KMS-11 (cell line): Measurements from ENCODE around the gene TM9SF1.
A peak's percentile ranks its signal among the peaks of the same experiment; 100 is the strongest.
"Not testable (repeated sequence)": the region's sequence is repeated elsewhere in the genome, so short reads cannot be mapped to it uniquely, and the experiment has no call there.

Experiments
- H2AFZ ChIP-seq: fragments of 200-600 bp; sonication (generic); 2 replicates; pipeline ENCODE4 v1.6.1; 2016; ENCODE audit warnings: antibody characterized with exemption, mixed run types, low read depth
- H3K27ac ChIP-seq: fragments of 200-600 bp; sonication (generic); 2 replicates; pipeline ENCODE4 v1.6.1; 2016; ENCODE audit warnings: mild to moderate bottlenecking, mixed run types
- H3K27me3 ChIP-seq: fragments of 200-600 bp; sonication (generic); 2 replicates; pipeline ENCODE4 v1.6.1; 2017; ENCODE audit warnings: mild to moderate bottlenecking, low read depth, mixed run types, moderate library complexity; ENCODE audit not compliant: insufficient read depth
- H3K36me3 ChIP-seq: fragments of 200-600 bp; sonication (generic); 2 replicates; pipeline ENCODE4 v1.6.1; 2017; ENCODE audit warnings: mild to moderate bottlenecking, mixed run types; ENCODE audit not compliant: insufficient read depth
- H3K4me1 ChIP-seq: fragments of 200-600 bp; sonication (generic); 2 replicates; pipeline ENCODE4 v1.6.1; 2016; ENCODE audit warnings: mild to moderate bottlenecking, low read depth, mixed run types; ENCODE audit not compliant: poor library complexity, severe bottlenecking
- H3K4me2 ChIP-seq: fragments of 200-600 bp; sonication (generic); 2 replicates; pipeline ENCODE4 v1.7.0; 2016; ENCODE audit warnings: mild to moderate bottlenecking, mixed run types
- H3K4me3 ChIP-seq: fragments of 200-600 bp; sonication (generic); IDR thresholded peaks from 2 replicates; pipeline ENCODE4 v1.6.1; 2017; ENCODE audit warnings: low read depth, low read length, mixed read lengths; ENCODE audit not compliant: insufficient read depth
- H3K79me2 ChIP-seq: fragments of 200-600 bp; sonication (generic); 2 replicates; pipeline ENCODE4 v1.6.1; 2016; ENCODE audit warnings: low read depth, mixed run types; ENCODE audit not compliant: insufficient read depth
- H3K9ac ChIP-seq: fragments of 200-600 bp; sonication (generic); 2 replicates; pipeline ENCODE4 v1.6.1; 2016; ENCODE audit warnings: mild to moderate bottlenecking, mixed run types
- H4K20me1 ChIP-seq: fragments of 200-600 bp; sonication (generic); 2 replicates; pipeline ENCODE4 v1.6.1; 2016; ENCODE audit warnings: mild to moderate bottlenecking, mixed run types; ENCODE audit not compliant: insufficient read depth
- TF ChIP-seq, protein P1 (sequence below): fragments of 200-600 bp; sonication (generic); conservative IDR thresholded peaks from 2 replicates; pipeline ENCODE4 v1.6.1; 2017; ENCODE audit warnings: low read depth, mild to moderate bottlenecking, antibody characterized with exemption, low read length, moderate library complexity, mixed read lengths

Gene TM9SF1

DNA sequence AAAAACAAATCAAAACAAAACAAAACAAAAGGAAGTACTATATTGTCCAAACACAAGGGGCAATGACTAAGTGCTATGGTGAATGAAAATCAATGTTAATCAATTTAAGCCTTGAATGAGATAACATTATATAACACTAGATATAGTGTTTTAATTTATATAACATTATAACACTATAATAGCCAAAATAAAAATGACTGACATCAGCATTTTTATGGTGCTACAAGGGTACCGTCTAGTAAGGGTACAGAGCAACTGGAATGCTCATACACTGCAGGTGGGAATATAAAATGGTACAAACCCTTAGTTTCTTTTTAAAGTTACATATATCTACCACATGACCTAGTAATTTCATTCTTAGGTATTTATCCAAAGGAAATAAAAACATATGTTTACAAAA is 31.2 kb upstream of the TM9SF1 start:
- Histone ChIP-seq H3K4me2 (no peak overlapping the region), H3K27ac (no peak overlapping the region), H4K20me1 (no peaks in the 10 kb centered on the region), H3K36me3 (no peaks in the 10 kb centered on the region), H3K4me3 (no peak overlapping the region), H3K9ac (no peak overlapping the region), H3K4me1 (no peaks in the 10 kb centered on the region), H2AFZ (no peak overlapping the region), H3K27me3 (no peaks in the 10 kb centered on the region), H3K79me2 (peaks cover 11% of the 10 kb centered on the region; the same call in 1 of the 2 replicates)
- TF ChIP-seq, protein P1, sequence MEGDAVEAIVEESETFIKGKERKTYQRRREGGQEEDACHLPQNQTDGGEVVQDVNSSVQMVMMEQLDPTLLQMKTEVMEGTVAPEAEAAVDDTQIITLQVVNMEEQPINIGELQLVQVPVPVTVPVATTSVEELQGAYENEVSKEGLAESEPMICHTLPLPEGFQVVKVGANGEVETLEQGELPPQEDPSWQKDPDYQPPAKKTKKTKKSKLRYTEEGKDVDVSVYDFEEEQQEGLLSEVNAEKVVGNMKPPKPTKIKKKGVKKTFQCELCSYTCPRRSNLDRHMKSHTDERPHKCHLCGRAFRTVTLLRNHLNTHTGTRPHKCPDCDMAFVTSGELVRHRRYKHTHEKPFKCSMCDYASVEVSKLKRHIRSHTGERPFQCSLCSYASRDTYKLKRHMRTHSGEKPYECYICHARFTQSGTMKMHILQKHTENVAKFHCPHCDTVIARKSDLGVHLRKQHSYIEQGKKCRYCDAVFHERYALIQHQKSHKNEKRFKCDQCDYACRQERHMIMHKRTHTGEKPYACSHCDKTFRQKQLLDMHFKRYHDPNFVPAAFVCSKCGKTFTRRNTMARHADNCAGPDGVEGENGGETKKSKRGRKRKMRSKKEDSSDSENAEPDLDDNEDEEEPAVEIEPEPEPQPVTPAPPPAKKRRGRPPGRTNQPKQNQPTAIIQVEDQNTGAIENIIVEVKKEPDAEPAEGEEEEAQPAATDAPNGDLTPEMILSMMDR = no peak

- H3K9ac ChIP-seq = no peak overlapping the region
- H3K4me2 ChIP-seq = no peak overlapping the region
- no peaks in the 10 kb centered on the region for H4K20me1 ChIP-seq
- no peak overlapping the region for H3K27ac ChIP-seq
- no peaks in the 10 kb centered on the region for H3K36me3 ChIP-seq
- no peaks in the 10 kb centered on the region for H3K4me1 ChIP-seq
- H3K27me3 ChIP-seq = no peaks in the 10 kb centered on the region
- H3K4me3 ChIP-seq = no peak overlapping the region
- TF ChIP-seq, protein P1 = no peak
- H2AFZ ChIP-seq = no peak overlapping the region
- peaks cover 5% of the 10 kb centered on the region; the same call in 1 of the 2 replicates for H3K79me2 ChIP-seq
These were observed 29.4 kb upstream of the TM9SF1 start for GRCh38 chr14:24224618-24225071.

DNA sequence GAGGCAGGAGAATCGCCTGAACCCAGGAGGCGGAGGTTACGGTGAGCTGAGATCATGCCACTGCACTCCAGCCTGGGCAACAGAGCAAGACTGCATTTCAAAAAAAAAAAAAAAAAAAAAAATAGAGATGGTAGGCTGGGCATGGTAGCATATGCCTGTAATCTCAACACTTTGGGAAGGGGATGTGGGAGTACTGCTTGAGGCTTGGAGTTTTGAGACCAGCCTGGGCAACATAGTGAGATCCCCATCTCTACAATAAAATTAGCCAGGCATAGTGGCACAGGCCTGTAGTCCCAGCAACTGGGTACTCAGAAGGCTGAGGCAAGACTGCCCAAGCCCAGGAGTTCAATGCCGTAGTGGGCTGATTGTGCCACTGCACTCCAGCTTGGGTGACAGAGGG is 27.7 kb upstream of the TM9SF1 start:
- H3K4me2 ChIP-seq, H3K79me2 ChIP-seq, H3K27me3 ChIP-seq, H2AFZ ChIP-seq, H4K20me1 ChIP-seq, H3K27ac ChIP-seq, H3K4me3 ChIP-seq, H3K4me1 ChIP-seq, H3K9ac ChIP-seq, H3K36me3 ChIP-seq: not testable (repeated sequence)

- Histone ChIP-seq H3K4me3 (no peak overlapping the region), H3K4me1 (peaks cover 11% of the 10 kb centered on the region), H3K27ac (no peak overlapping the region), H3K36me3 (no peaks in the 10 kb centered on the region), H3K27me3 (no peaks in the 10 kb centered on the region), H3K4me2 (no peak overlapping the region), H3K79me2 (peaks cover 5% of the 10 kb centered on the region; the same call in 1 of the 2 replicates), H2AFZ (no peak overlapping the region), H3K9ac (no peak overlapping the region), H4K20me1 (no peaks in the 10 kb centered on the region)
- TF ChIP-seq, protein P1 = no peak
These were observed 24.3 kb upstream of the TM9SF1 start for GRCh38 chr14:24219521-24219920.

GRCh38 chr14:24219080-24219479 is 23.8 kb upstream of the TM9SF1 start:
- TF ChIP-seq, protein P1 = no peak
- H3K4me3 ChIP-seq = no peak overlapping the region
- no peaks in the 10 kb centered on the region for H3K36me3 ChIP-seq

DNA sequence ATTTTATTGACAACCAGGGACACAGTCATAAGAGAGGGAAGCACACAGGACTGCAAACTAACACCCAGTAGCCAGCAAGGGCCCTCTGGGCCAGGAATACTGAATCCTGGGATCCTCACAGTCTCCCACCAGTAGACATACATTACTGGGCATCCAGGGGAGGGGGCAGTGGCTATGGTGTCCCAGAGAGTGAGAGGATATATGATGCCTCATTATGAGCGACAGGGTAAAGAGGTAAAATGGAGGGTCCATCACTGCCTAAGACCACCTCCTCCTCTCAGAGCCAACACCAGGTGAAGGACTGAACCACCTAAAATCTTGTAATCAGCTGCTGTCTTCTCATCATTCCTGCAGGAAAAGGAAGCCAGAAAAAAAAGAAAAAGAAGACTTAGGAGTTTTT is 21.6 kb upstream of the TM9SF1 start:
- not testable (repeated sequence) for H4K20me1 ChIP-seq, H3K4me2 ChIP-seq, H3K27me3 ChIP-seq, H3K36me3 ChIP-seq, H2AFZ ChIP-seq, H3K4me3 ChIP-seq, H3K9ac ChIP-seq
- peak overlapping the region; percentile 58; the same call in 1 of the 2 replicates for H3K27ac ChIP-seq
- peaks cover 10% of the 10 kb centered on the region; the same call in 1 of the 2 replicates for H3K79me2 ChIP-seq
- peaks cover 22% of the 10 kb centered on the region for H3K4me1 ChIP-seq

More at GRCh38 chr14:24219080-24219479, 23.8 kb upstream of the TM9SF1 start:
- H3K4me1 ChIP-seq = peaks cover 16% of the 10 kb centered on the region
- H3K27ac ChIP-seq = no peak overlapping the region
- no peak overlapping the region for H2AFZ ChIP-seq
- no peaks in the 10 kb centered on the region for H4K20me1 ChIP-seq
- no peak overlapping the region for H3K4me2 ChIP-seq
- H3K27me3 ChIP-seq = no peaks in the 10 kb centered on the region
- H3K9ac ChIP-seq = no peak overlapping the region
- H3K79me2 ChIP-seq = peaks cover 5% of the 10 kb centered on the region; the same call in 1 of the 2 replicates
